Astrocyte (in vitro differentiated cells and primary cell): ENCODE results near the gene LRR1.
"Not testable (repeated sequence)": the region's sequence is repeated elsewhere in the genome, so short reads cannot be mapped to it uniquely, and the experiment has no call there.

Experiments
- CTCF ChIP-seq: IDR thresholded peaks from 2 replicates; pipeline ENCODE4 v1.5.1; 2011; ENCODE audit warnings: low read depth, mild to moderate bottlenecking, inconsistent platforms, low read length, moderate library complexity; ENCODE audit not compliant: insufficient read depth
- EZH2 ChIP-seq: IDR thresholded peaks from 2 replicates; pipeline ENCODE4 v1.6.1; 2012; ENCODE audit warnings: mild to moderate bottlenecking, low read length, inconsistent platforms; ENCODE audit not compliant: insufficient read depth

DNA sequence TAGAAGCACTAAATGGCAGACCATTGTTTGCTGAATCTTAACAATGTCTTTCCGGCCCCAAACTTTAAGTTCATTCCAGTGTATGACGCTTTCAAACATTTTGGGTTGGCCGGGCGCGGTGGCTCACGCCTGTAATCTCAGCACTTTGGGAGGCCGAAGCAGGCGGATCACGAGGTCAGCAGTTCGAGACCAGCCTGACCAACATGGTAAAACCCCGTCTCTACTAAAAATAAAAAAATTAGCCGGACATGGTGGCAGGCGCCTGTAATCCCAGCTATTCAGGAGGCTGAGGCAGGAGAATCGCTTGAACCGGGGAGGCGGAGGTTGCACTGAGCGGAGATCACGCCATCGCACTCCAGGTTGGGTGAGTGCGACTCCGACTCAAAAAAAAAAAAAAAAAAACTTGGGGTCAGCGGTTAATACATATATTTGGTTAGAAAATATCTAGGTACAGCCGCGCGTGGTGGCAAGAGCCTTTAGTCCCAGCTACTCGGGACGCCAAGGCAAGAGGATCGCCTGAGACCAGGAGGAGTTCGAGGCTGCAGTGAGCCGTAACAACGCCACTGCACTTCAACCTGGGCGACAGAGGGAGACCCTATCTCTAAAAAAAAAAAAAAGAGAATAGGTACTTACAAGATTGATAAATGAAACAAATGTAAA, 13.6 kb upstream of the LRR1 start:
- TF ChIP-seq CTCF, EZH2: not testable (repeated sequence)
